ENCODE measurements around the gene ACER3.

DNA sequence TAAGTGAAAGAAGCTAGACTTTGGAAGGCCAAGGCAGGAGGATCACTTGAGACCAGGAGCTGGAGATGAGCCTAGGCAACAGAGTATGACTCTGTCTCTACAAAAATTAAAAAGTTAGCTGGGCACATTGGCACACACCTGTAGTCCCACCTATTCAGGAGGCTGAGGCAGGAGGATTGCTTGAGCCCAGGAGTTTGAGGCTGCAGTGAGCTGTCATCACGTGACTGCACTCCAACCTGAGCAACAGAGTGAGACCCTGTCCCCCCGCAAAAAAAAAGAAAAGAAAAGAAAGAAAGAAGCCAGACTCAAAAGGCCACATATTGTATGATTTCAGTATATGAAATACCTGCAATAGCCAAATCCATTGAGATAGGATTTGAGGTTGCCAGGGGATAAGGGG lies 198.2 kb downstream of the ACER3 start:
- TF ChIP-seq CTCF (IDR thresholded peaks at IDR 0.05) (no peak), POLR2A (IDR thresholded peaks at IDR 0.05) (no peak)

All from heart left ventricle (tissue), 13 donors.